Vagina (tissue), 2 donors: ENCODE measurements around the gene DCLK2. TPM values are rescaled to one million over a fixed set of nuclear protein-coding genes. Genes with fewer than 3 reads are reported as not detected.

ENCODE experiments used
- DNase-seq, 2 donors: peaks; one replicate each; pipeline ENCODE4 v3.0.0-alpha.2; 2017; ENCODE audit errors: extremely low spot score in 2 of 2
- H3K27ac ChIP-seq: fragments of 200-600 bp; sonication (generic); one replicate; pipeline ENCODE4 v1.5.1; 2019
- H3K27me3 ChIP-seq: fragments of 200-600 bp; sonication (generic); one replicate; pipeline ENCODE4 v1.5.1; 2019
- H3K36me3 ChIP-seq, 2 donors: fragments of 200-600 bp; sonication (generic); one replicate each; pipeline ENCODE4 v1.5.1; 2017 to 2019
- H3K4me1 ChIP-seq: fragments of 200-600 bp; sonication (generic); one replicate; pipeline ENCODE4 v1.5.1; 2019
- H3K4me3 ChIP-seq, 2 donors: fragments of 200-600 bp; sonication (generic); 1 replicate in 1 of 2; 2 replicates in 1 of 2; pipeline ENCODE4 v1.5.1; 2016 to 2019
- H3K9me3 ChIP-seq: fragments of 200-600 bp; sonication (generic); one replicate; pipeline ENCODE4 v1.5.1; 2019
- POLR2A ChIP-seq, 2 donors: fragments of 450-650 bp; IDR thresholded peaks; one replicate each; pipeline ENCODE4 v1.6.1; 2017; ENCODE audit warnings: antibody characterized with exemption in 2 of 2, mild to moderate bottlenecking in 2 of 2, moderate library complexity in 2 of 2
- POLR2AphosphoS5 ChIP-seq, 2 donors: sonication (generic); formaldehyde crosslinking; IDR thresholded peaks; one replicate each; pipeline ENCODE4 v1.9.0; 2017; ENCODE audit warnings: antibody characterized with exemption in 2 of 2, mild to moderate bottlenecking in 2 of 2, low read depth in 1 of 2; ENCODE audit not compliant: insufficient read depth in 1 of 2
- intact Hi-C: fragments of 100-400 bp; cut with DNase I; formaldehyde crosslinking; loops from one replicate; pipeline ENCODE4 v1.15.1; 2023
- total RNA-seq: library from RNA; depleted of rRNA; stranded (reverse); fragments of >200 nt; gene quantifications from one replicate; pipeline ENCODE4 v1.2.3, GENCODE V29; 2016
- TF ChIP-seq, protein P1 (sequence below), 3 experiments: fragments of 450-650 bp in 2 of 3; fragments of 200-600 bp in 1 of 3; sonication (generic) in 1 of 3; IDR thresholded peaks; one replicate each; pipeline ENCODE4 v1.5.1; 2017 to 2019; ENCODE audit warnings: antibody characterized with exemption in 3 of 3, mild to moderate bottlenecking in 2 of 3, moderate library complexity in 2 of 3

The DCLK2 gene
- total RNA-seq, 1 donor from 2014 or later: 5.9 TPM

DNA sequence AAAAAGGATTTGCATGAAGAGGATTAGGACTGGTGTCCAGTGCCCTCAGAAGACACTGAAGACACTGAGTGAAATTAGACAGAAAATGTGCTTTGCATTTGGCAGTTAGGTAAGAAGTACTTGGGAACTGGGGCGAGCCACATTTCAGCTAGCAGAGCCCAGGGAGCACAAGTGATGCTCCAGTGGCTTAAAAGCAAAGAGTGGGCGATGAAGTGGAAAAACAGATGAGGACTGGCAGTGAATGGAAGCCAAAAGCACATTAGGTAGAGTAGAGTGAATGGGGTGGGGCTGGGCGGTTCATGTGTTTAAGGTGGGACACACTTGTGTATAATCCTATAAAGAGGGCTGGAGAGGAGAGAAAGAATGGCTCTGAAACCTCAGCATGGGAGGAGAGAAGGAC lies 18.4 kb downstream of the DCLK2 start:
- H3K27ac ChIP-seq: no peak overlapping the region
- no peaks in the 10 kb centered on the region for H3K27me3 ChIP-seq
- DNase-seq: no peak
- H3K4me3 ChIP-seq: no peak overlapping the region
- H3K4me1 ChIP-seq: no peaks in the 10 kb centered on the region
- H3K9me3 ChIP-seq: no peaks in the 10 kb centered on the region
- H3K36me3 ChIP-seq: no peaks in the 10 kb centered on the region
- intact Hi-C loops: no loop called here
- TF ChIP-seq POLR2AphosphoS5 (IDR thresholded peaks at IDR 0.05; ENCODE audit: insufficient read depth in 1 of 2, low read depth in 1 of 2): no peak
- TF ChIP-seq POLR2A (IDR thresholded peaks at IDR 0.05): no peak
- TF ChIP-seq, protein P1, sequence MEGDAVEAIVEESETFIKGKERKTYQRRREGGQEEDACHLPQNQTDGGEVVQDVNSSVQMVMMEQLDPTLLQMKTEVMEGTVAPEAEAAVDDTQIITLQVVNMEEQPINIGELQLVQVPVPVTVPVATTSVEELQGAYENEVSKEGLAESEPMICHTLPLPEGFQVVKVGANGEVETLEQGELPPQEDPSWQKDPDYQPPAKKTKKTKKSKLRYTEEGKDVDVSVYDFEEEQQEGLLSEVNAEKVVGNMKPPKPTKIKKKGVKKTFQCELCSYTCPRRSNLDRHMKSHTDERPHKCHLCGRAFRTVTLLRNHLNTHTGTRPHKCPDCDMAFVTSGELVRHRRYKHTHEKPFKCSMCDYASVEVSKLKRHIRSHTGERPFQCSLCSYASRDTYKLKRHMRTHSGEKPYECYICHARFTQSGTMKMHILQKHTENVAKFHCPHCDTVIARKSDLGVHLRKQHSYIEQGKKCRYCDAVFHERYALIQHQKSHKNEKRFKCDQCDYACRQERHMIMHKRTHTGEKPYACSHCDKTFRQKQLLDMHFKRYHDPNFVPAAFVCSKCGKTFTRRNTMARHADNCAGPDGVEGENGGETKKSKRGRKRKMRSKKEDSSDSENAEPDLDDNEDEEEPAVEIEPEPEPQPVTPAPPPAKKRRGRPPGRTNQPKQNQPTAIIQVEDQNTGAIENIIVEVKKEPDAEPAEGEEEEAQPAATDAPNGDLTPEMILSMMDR (IDR thresholded peaks at IDR 0.05): no peak

DNA sequence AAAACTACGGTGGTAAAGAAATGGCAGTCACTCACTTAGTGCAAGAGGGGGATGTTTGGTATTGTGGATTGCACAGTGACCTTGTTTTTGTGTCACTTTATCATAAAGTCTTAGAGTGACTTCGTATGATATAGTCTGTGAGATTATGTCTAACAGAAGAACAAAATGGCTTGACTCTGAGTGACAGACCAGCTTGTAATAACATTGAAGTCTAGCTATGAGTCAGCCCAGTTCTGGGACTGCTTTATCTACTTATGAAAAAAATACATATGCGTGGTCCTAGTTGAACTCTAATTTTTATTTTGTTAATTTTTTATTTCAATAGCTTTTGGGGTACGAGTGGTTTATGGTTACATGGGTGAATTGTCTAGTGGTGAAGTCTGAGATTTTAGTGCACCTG lies 20.0 kb downstream of the DCLK2 start:
- no peaks in the 10 kb centered on the region for H3K4me1 ChIP-seq
- H3K4me3 ChIP-seq: no peak overlapping the region
- TF ChIP-seq, protein P1 (IDR thresholded peaks at IDR 0.05): no peak
- no peak for TF ChIP-seq POLR2AphosphoS5 (IDR thresholded peaks at IDR 0.05; ENCODE audit: insufficient read depth in 1 of 2, low read depth in 1 of 2)
- TF ChIP-seq POLR2A (IDR thresholded peaks at IDR 0.05): no peak
- no peak overlapping the region for H3K27ac ChIP-seq
- intact Hi-C loops: no loop called here
- no peak for DNase-seq
- H3K36me3 ChIP-seq: no peaks in the 10 kb centered on the region
- no peaks in the 10 kb centered on the region for H3K27me3 ChIP-seq
- H3K9me3 ChIP-seq: no peaks in the 10 kb centered on the region

DNA sequence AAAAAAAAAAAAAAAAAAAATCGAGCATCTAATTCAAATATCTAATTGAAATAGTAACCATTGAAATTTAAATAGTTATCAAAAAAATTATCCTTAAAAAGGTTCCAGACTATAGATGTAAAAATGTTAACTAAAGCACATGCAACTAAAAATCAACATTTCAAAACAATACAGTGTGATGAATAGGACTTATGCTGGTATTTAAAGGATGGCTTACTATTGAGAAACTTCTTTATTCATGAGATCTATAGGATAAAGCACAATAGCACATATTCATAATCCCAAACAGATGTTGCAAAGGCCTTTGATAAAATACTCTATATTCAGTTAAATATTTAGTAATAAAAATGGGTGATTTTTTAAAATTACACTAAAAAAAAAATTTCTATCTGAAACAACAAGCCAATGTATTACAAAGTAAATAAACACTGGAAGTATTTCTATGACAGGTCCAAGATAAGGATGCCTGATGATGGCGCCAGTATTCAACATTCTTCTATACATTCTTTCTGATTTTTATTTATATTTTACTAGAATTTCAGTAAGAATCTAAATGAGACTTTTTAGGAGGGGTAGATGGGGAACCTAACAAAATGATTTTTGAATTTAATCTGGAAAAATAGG lies 26.3 kb downstream of the DCLK2 start:
- intact Hi-C loops: no loop called here
- TF ChIP-seq, protein P1 (IDR thresholded peaks at IDR 0.05): no peak
- TF ChIP-seq POLR2A (IDR thresholded peaks at IDR 0.05) (no peak), POLR2AphosphoS5 (IDR thresholded peaks at IDR 0.05; ENCODE audit: insufficient read depth in 1 of 2, low read depth in 1 of 2) (no peak)
- no peaks in the 10 kb centered on the region for H3K36me3 ChIP-seq

DNA sequence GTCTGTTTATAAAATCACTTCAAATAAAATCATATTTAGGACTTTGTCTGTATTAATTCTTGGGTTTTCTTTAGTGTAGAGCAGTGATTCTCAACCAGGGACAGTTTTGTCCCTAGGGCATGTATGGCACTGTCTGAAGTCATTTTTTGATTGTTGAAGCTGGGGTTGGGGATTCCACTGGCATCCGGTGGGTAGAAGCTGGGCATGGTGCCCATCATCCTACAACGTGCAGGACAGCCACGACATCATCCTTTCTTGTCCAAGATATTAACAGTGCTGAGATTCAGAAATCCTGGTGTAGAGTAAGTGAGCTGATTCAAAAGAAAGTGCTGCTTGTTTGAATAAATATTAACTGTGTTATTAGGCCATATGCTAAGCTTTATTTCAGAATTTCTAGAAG lies 28.6 kb downstream of the DCLK2 start:
- H3K9me3 ChIP-seq: no peaks in the 10 kb centered on the region
- no peak overlapping the region for H3K27ac ChIP-seq
- intact Hi-C loops: no loop called here
- DNase-seq: no peak
- H3K4me1 ChIP-seq: no peaks in the 10 kb centered on the region
- H3K4me3 ChIP-seq: no peak overlapping the region
- H3K27me3 ChIP-seq: no peaks in the 10 kb centered on the region
- H3K36me3 ChIP-seq: no peaks in the 10 kb centered on the region
- TF ChIP-seq POLR2A (IDR thresholded peaks at IDR 0.05) (no peak), POLR2AphosphoS5 (IDR thresholded peaks at IDR 0.05; ENCODE audit: insufficient read depth in 1 of 2, low read depth in 1 of 2) (no peak)
- TF ChIP-seq, protein P1 (IDR thresholded peaks at IDR 0.05): no peak

More for the DNA sequence above, 26.3 kb downstream of the DCLK2 start:
- H3K9me3 ChIP-seq: no peaks in the 10 kb centered on the region
- H3K27ac ChIP-seq: no peak overlapping the region
- H3K4me3 ChIP-seq: no peak overlapping the region
- DNase-seq: no peak
- H3K4me1 ChIP-seq: no peaks in the 10 kb centered on the region
- no peaks in the 10 kb centered on the region for H3K27me3 ChIP-seq

DNA sequence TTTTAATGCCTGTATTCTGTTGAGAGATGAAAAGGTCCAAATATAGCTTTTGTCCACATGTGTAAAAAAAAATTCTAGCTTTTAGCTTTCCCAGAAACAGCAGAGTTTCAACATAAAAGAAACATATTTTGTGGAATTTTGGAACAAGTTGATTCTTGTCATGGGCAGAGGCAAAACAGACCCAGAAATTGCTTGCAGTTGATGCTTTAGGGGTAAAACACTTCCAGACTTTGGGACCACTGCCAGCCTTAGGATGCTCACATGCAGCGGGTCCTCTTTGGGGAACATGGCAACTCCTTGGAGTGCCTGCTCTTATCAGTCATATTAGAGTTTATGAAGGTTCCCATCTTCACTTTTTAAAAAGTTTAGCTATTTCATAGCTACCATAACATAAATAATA lies 30.4 kb downstream of the DCLK2 start:
- H3K9me3 ChIP-seq: no peaks in the 10 kb centered on the region
- intact Hi-C loops: no loop called here
- no peak overlapping the region for H3K4me3 ChIP-seq

More for the DNA sequence above, 30.4 kb downstream of the DCLK2 start:
- no peaks in the 10 kb centered on the region for H3K4me1 ChIP-seq
- H3K36me3 ChIP-seq: no peaks in the 10 kb centered on the region
- TF ChIP-seq POLR2AphosphoS5 (IDR thresholded peaks at IDR 0.05; ENCODE audit: insufficient read depth in 1 of 2, low read depth in 1 of 2): no peak
- TF ChIP-seq, protein P1 (IDR thresholded peaks at IDR 0.05): no peak
- no peak for TF ChIP-seq POLR2A (IDR thresholded peaks at IDR 0.05)
- no peaks in the 10 kb centered on the region for H3K27me3 ChIP-seq
- DNase-seq: no peak
- no peak overlapping the region for H3K27ac ChIP-seq
